ENCODE measurements around the gene PDGFB.
A peak's percentile ranks its signal among the peaks of the same experiment; 100 is the strongest.

Gene PDGFB

DNA sequence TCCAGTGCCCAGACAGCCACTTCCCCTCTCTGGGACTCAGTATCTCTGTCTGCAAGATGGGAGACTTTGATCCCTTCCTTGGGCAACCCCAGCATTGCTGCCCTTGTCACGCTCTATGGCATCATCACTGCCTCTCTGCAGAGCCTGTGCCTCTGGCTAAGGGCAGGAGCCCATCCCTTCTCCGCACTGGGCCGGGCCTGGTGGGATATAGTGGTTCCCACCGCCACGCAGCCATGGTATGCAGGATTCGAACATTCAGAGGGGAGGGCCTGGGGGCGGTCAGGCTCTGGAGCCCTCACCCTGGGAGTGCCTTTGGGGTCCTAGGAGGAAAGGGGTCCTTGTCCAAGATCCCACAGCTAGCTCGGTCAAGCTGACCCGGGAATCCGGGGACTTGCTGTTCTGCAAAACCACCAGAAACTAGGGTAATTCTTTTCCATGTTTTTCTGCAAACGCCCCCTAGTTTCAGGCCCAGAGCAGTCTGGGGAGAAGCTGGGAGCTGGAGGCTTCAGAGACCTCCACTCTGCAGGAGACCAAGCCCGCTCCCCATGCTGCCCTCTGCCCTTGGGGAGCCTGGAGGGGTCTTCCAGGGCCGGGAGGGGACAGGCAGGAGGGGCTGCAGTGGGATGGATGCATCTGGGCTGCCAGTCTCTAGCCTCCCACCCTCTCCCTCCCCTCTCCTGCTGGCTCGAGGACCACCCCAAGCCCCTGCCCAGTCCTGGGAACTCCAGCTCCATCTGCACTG is 67.9 kb downstream of the PDGFB start:
- DNase-seq (ENCODE audit: low read depth in 4 of 4, low spot score in 1 of 4): no peak

- DNase-seq (ENCODE audit: low read depth in 4 of 4, low spot score in 1 of 4): no peak
Observed at GRCh38 chr22:39176143-39176713, 68.6 kb downstream of the PDGFB start.

DNA sequence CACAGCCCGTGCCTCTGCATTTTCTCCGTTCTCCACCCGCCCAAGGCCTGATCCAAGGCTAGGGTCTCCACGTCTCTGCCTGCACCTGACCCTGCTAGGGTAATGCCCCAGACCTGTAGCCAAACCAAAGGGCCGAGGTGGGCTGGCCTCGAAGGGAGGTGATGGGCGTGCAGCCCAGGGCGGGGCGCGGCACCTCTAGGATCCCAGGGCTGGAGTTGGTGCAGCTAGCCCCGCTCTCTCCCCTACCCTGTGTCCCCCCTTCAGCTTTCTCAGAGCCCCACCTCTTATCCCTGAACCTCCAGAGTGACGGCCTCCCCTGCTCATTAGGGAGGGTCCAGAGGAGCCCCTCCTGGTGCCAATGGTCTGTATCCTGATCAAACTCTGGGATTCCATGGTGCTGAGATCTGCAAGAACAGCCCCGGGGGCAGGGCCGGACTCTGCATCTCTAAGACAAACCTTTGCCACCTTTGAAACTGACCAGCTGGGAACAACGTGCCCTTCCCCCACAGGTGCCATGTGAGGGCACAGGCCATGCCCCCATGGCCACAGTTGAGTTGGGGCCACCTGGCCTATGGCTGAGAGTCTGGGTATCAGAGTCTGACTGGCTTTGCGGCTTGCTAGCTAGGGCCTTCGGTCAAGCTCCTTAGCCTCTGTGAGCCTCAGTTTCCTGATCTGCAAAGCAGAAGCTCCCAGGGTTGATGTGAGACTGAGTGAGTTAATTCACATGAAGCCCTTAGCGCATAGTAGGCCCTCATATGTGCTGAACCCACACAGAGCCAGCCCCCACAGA is 69.2 kb downstream of the PDGFB start:
- no peak for DNase-seq (ENCODE audit: low read depth in 4 of 4, low spot score in 1 of 4)

GRCh38 chr22:39174498-39175352 is 70.1 kb downstream of the PDGFB start:
- peak in 1 of 4 experiments; percentile 25 for DNase-seq (ENCODE audit: low read depth in 4 of 4, low spot score in 1 of 4)

GRCh38 chr22:39173787-39174497 is 70.8 kb downstream of the PDGFB start:
- no peak for DNase-seq (ENCODE audit: low read depth in 4 of 4, low spot score in 1 of 4)
